Testis (tissue), 2 donors: ENCODE results near the gene PRDM10.

Experiments used
- CTCF ChIP-seq, 3 experiments: fragments of 450-650 bp in 2 of 3; fragments of 200-600 bp in 1 of 3; sonication (generic) in 1 of 3; IDR thresholded peaks; one replicate each; pipeline ENCODE4 v1.5.1; 2016 to 2019; ENCODE audit warnings: antibody characterized with exemption in 3 of 3, mild to moderate bottlenecking in 2 of 3, moderate library complexity in 1 of 3
- POLR2A ChIP-seq: fragments of 450-650 bp; IDR thresholded peaks from one replicate; pipeline ENCODE4 v1.6.1; 2017; ENCODE audit warnings: antibody characterized with exemption, mild to moderate bottlenecking, moderate library complexity

DNA sequence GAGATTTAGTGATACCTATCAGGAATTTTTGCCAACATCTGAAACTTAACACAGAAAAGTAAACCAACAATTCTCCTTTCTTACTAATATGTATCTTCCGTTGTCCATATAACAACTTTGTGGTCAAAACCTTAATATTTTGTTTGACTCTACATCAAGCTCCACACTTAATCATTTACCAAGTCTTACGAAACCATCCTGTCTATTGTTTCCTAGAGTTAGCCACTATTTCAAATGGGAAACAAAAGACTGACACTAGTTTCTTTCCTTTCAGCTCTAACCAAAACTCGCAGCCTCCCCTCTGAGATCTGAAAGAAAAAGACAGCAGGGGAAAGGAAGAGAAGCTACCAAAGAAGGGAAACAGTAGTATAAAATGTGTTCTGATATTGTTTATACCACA is 26.5 kb upstream of the PRDM10 start:
- no peak for TF ChIP-seq CTCF (IDR thresholded peaks at IDR 0.05)
- TF ChIP-seq POLR2A = no peak
